ENCODE measurements around the gene TPCN2.

TPCN2 gene

DNA sequence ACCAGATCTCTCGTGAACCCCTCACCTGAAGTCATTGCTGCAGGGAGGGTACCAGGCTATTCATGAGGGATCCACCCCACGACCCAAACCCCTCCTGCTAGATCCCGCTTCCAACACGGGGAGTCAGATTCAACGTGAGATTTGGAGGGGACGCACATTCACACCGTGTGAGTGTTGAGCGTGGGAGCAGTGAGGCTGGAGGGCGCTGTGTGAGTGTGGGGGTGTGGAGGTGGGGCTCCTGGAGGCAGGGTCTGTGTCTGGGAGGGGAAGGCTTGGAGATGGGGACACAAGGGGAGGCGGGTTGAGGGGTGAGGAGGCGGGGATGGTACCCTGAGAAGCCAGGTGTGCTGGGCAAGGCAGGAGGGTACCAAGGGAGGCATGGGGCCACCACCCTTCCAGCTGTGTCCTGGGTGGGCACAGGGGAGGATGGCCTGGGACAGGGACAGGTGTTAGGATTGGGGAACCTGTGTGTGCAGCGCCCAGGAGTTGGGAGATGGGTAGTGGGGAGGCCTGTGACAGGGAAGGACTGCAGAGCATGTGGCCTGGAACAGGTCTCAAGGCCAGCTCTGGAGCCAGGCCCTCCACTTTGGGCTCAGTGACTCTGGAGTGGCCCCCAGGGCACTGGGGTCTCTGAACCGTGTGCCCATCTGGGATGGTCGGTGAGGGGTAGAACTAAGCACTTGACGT is 13.6 kb downstream of the TPCN2 start:
- H3K9me3 ChIP-seq (ENCODE audit: control insufficient read depth in 5 of 5, low read length in 5 of 5): no peaks in the 10 kb centered on the region
- peaks cover 0 to 94% (median 62%) of the 10 kb centered on the region in 5 donors for H3K36me3 ChIP-seq (ENCODE audit: control insufficient read depth in 5 of 5, insufficient read depth in 5 of 5, low read length in 5 of 5)
- H3K27ac ChIP-seq (ENCODE audit: low read depth, low read length): no peak overlapping the region
- H3K9ac ChIP-seq (ENCODE audit: low read length in 5 of 5): no peak overlapping the region
- peaks cover 0 to 7% (median 0%) of the 10 kb centered on the region in 5 donors for H3K4me1 ChIP-seq (ENCODE audit: control insufficient read depth in 5 of 5, insufficient read depth in 5 of 5, low read length in 5 of 5)
- H3K27me3 ChIP-seq (ENCODE audit: control insufficient read depth in 5 of 5, insufficient read depth in 4 of 5, low read length in 5 of 5): no peaks in the 10 kb centered on the region
- H3K4me3 ChIP-seq (ENCODE audit: low read depth in 1 of 5, low read length in 5 of 5): no peak overlapping the region

DNA sequence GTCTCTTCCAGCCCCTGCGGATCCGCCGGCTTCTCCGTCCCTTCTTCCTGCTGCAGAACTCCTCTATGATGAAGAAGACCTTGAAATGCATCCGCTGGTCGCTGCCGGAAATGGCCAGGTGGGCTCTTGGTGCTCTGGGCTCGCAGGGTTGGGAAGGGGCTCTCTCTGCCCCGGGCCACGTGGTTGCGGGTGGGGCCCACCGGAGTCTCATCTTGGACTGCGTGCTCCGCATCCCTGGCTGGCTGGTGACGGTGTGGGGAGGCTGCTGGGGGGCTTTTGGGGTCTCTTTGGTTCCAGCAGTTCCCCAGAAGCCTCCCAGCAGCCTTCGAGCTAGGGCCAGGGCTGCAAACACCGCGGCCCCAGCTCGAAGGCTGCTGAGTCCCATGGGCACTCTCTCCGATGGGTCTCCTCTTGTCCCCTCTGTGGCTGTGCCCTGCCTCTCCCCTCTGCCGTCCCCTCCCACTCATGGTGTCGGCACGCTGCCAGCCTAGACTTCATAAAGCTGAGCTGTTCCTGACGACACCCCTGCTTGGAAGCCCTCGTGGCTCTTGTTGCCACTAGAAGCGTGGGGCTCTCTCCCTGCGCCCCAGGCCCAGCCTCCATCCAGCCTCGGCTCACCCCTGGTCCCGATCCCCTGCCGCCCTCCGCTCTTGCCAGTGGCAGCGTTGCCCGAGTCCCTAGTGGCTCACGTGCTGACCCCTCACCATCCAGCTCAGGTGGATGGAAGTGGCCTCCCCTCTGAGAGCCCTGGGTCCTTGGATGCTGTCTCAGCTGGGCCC is 14.3 kb downstream of the TPCN2 start:
- H3K27me3 ChIP-seq (ENCODE audit: control insufficient read depth in 5 of 5, insufficient read depth in 4 of 5, low read length in 5 of 5): no peaks in the 10 kb centered on the region
- H3K9me3 ChIP-seq (ENCODE audit: control insufficient read depth in 5 of 5, low read length in 5 of 5): no peaks in the 10 kb centered on the region
- peaks cover 0 to 94% (median 61%) of the 10 kb centered on the region in 5 donors for H3K36me3 ChIP-seq (ENCODE audit: control insufficient read depth in 5 of 5, insufficient read depth in 5 of 5, low read length in 5 of 5)
- H3K27ac ChIP-seq (ENCODE audit: low read depth, low read length): no peak overlapping the region
- H3K9ac ChIP-seq (ENCODE audit: low read length in 5 of 5): no peak overlapping the region
- peaks cover 0 to 7% (median 0%) of the 10 kb centered on the region in 5 donors for H3K4me1 ChIP-seq (ENCODE audit: control insufficient read depth in 5 of 5, insufficient read depth in 5 of 5, low read length in 5 of 5)
- H3K4me3 ChIP-seq (ENCODE audit: low read depth in 1 of 5, low read length in 5 of 5): no peak overlapping the region

DNA sequence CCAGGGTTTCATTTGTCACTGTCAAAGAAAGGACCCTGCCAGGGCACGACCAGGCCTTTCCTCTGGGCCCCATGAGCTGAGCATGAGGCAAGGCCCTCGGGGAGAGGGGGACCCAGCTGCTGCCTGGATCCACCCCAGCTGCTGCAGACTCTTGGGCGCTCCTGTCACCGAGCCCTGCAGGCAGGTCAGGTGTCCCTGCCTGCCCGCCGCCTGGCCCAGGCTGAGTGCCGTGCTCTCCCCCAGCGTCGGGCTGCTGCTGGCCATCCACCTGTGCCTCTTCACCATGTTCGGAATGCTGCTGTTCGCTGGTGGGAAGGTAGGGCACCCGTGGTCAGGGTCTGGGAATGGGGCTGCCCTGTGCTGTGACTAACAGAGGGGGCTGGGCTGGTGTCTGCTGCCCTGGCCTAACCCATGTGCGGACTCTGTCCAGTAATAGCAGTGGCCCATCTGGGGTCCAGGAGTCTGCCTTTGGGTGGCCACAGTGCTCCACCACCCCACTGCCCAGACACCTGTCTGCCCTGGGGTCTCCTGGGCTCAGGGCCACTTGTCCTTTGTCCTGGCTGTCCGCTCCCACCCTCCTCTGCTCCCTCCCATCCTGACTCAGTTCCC is 15.0 kb downstream of the TPCN2 start:
- H3K9ac ChIP-seq (ENCODE audit: low read length in 5 of 5): no peak overlapping the region
- H3K27ac ChIP-seq (ENCODE audit: low read depth, low read length): no peak overlapping the region
- peaks cover 0 to 7% (median 0%) of the 10 kb centered on the region in 5 donors for H3K4me1 ChIP-seq (ENCODE audit: control insufficient read depth in 5 of 5, insufficient read depth in 5 of 5, low read length in 5 of 5)
- H3K4me3 ChIP-seq (ENCODE audit: low read depth in 1 of 5, low read length in 5 of 5): no peak overlapping the region
- no peaks in the 10 kb centered on the region for H3K27me3 ChIP-seq (ENCODE audit: control insufficient read depth in 5 of 5, insufficient read depth in 4 of 5, low read length in 5 of 5)
- no peaks in the 10 kb centered on the region for H3K9me3 ChIP-seq (ENCODE audit: control insufficient read depth in 5 of 5, low read length in 5 of 5)
- peaks cover 0 to 89% (median 57%) of the 10 kb centered on the region in 5 donors for H3K36me3 ChIP-seq (ENCODE audit: control insufficient read depth in 5 of 5, insufficient read depth in 5 of 5, low read length in 5 of 5)

DNA sequence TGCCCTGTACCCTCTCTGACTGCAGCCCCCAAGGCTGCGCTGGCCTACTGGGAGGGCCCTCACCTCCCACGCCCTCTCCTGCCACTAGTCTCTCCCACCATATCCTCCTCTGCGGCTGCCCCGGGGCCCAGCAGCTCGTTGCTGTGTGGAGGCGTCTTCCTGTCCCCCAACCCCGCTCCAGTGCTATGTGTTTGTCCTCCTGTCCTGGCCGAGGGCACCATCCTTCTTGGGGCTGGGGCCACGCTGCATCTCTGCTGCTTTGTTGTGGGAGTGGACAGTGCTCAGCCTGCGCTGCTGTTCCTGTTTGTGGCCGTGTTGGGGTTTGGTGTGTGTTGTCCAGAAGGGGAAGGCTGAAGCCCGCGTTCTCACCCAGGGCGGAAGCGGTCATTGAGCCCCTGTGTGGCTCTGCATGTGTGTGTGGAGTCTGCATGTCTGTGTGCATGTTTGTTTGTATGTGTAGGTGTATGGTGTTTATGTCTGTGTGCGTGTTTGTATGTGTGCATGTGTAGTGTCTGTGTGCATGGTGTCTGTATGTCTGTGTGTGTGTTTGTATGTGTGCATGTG is 15.7 kb downstream of the TPCN2 start:
- no peaks in the 10 kb centered on the region for H3K9me3 ChIP-seq (ENCODE audit: control insufficient read depth in 5 of 5, low read length in 5 of 5)
- H3K27ac ChIP-seq (ENCODE audit: low read depth, low read length): no peak overlapping the region
- H3K4me3 ChIP-seq (ENCODE audit: low read depth in 1 of 5, low read length in 5 of 5): no peak overlapping the region
- H3K27me3 ChIP-seq (ENCODE audit: control insufficient read depth in 5 of 5, insufficient read depth in 4 of 5, low read length in 5 of 5): no peaks in the 10 kb centered on the region
- H3K9ac ChIP-seq (ENCODE audit: low read length in 5 of 5): no peak overlapping the region
- H3K36me3 ChIP-seq (ENCODE audit: control insufficient read depth in 5 of 5, insufficient read depth in 5 of 5, low read length in 5 of 5): peaks cover 0 to 89% (median 59%) of the 10 kb centered on the region in 5 donors
- H3K4me1 ChIP-seq (ENCODE audit: control insufficient read depth in 5 of 5, insufficient read depth in 5 of 5, low read length in 5 of 5): peaks cover 0 to 4% (median 0%) of the 10 kb centered on the region in 5 donors

DNA sequence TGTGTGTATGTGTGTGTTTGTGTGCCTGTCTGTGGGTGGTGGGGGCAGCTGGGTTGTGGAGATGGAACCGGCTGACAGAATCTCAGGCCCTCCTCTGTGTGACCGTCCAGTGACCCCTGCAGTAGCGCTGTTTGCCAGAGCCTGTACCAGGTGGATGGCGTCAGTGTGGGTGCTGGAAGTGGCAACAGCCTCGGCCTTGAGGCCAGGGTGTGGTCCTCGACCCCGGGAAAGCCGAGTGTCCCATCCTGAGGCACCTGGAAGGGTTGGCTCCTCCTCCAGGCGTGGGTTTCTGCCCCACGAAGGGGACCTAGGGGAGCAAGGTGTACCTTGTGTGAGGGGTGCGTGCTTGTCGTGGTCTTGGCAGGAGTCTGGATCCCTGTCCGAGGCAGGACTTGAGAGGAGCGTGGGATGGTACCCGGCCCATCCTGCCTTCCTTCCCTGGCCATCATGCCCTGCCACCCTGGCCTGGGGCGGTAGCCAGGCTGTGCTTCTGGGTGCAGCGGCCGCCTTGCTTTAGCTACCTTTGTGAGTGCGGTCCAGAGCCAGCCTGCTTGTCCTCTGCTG is 16.5 kb downstream of the TPCN2 start:
- Histone ChIP-seq H3K27me3 (ENCODE audit: control insufficient read depth in 5 of 5, insufficient read depth in 4 of 5, low read length in 5 of 5) (no peaks in the 10 kb centered on the region), H3K36me3 (ENCODE audit: control insufficient read depth in 5 of 5, insufficient read depth in 5 of 5, low read length in 5 of 5) (peaks cover 0 to 86% (median 53%) of the 10 kb centered on the region in 5 donors), H3K27ac (ENCODE audit: low read depth, low read length) (no peak overlapping the region), H3K4me3 (ENCODE audit: low read depth in 1 of 5, low read length in 5 of 5) (no peak overlapping the region), H3K9ac (ENCODE audit: low read length in 5 of 5) (peak overlapping the region in 2 of 5 donors; percentile 3 to 7), H3K4me1 (ENCODE audit: control insufficient read depth in 5 of 5, insufficient read depth in 5 of 5, low read length in 5 of 5) (no peaks in the 10 kb centered on the region), H3K9me3 (ENCODE audit: control insufficient read depth in 5 of 5, low read length in 5 of 5) (no peaks in the 10 kb centered on the region)

DNA sequence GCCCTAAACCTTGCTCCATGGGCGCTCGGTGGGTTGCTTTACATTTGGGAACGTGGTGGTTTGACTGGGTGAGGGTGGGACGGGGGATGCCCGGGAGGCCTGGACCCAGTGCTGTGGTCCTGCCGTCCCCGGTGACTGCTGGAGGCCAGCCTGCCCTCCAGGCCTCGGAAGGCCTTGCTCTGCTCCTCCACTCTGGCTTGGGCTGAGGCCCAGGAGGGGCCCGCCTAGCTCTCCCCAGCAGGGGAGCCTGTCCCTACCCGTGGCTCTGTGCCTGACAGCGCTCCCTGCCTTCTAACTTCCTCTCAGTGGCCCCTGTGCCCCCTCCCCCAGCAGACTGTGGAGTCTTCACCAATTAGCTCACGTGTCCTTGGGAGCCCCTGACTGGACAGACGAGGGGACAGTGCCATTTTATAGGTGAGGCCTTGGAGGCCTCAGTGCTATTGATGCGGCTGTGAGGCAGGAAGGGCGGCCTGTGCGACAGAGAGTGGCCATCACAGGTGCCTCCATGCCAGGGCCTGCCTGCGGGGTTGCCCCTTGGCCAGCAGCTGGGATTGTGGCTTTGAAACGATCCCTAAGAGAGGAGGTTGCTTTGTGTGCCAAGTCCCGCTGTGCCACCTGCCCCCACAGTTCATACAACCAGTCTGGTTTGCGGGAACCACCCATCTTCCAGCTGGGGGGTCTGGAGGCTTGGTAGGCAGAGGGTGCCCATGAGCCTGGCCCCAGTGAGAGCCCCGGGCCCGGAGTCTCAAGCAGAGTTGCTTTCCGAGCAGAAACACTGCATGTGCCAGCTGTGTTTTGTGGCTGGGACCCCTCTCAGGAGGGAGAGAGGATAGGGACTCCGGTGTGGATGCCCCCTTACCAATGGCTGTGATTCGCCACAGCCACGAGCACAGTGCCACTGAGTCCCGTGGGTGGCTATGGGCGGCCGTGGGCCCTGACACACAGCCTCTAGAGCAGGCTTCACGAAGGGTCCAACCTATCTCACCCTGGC is 17.7 kb downstream of the TPCN2 start:
- H3K4me1 ChIP-seq (ENCODE audit: control insufficient read depth in 5 of 5, insufficient read depth in 5 of 5, low read length in 5 of 5): no peaks in the 10 kb centered on the region
- no peak overlapping the region for H3K27ac ChIP-seq (ENCODE audit: low read depth, low read length)
- H3K27me3 ChIP-seq (ENCODE audit: control insufficient read depth in 5 of 5, insufficient read depth in 4 of 5, low read length in 5 of 5): no peaks in the 10 kb centered on the region
- no peak overlapping the region for H3K4me3 ChIP-seq (ENCODE audit: low read depth in 1 of 5, low read length in 5 of 5)
- H3K9ac ChIP-seq (ENCODE audit: low read length in 5 of 5): peak overlapping the region in 1 of 5 donors; percentile 7
- H3K9me3 ChIP-seq (ENCODE audit: control insufficient read depth in 5 of 5, low read length in 5 of 5): no peaks in the 10 kb centered on the region
- H3K36me3 ChIP-seq (ENCODE audit: control insufficient read depth in 5 of 5, insufficient read depth in 5 of 5, low read length in 5 of 5): peaks cover 0 to 87% (median 56%) of the 10 kb centered on the region in 5 donors

DNA sequence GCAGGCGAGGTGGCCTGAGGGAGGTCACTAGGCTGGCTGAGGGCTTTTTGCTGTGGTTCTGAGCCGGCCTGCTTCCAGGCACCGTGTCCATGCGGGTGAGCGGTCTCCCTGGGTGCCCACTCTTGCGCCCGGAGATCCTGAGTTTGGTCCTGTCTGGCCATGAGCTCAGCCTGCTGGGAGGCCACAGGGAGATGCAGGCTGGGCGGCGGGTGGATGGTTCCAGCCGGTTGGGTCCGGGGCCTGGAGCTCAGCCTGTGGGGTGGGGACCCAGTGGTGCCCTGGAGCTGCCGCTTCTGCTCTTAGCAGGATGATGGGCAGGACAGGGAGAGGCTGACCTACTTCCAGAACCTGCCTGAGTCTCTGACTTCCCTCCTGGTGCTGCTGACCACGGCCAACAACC is 18.5 kb downstream of the TPCN2 start:
- H3K4me3 ChIP-seq (ENCODE audit: low read depth in 1 of 5, low read length in 5 of 5): no peak overlapping the region
- no peaks in the 10 kb centered on the region for H3K27me3 ChIP-seq (ENCODE audit: control insufficient read depth in 5 of 5, insufficient read depth in 4 of 5, low read length in 5 of 5)
- peaks cover 0 to 89% (median 60%) of the 10 kb centered on the region in 5 donors for H3K36me3 ChIP-seq (ENCODE audit: control insufficient read depth in 5 of 5, insufficient read depth in 5 of 5, low read length in 5 of 5)
- no peaks in the 10 kb centered on the region for H3K4me1 ChIP-seq (ENCODE audit: control insufficient read depth in 5 of 5, insufficient read depth in 5 of 5, low read length in 5 of 5)
- no peak overlapping the region for H3K9ac ChIP-seq (ENCODE audit: low read length in 5 of 5)
- H3K9me3 ChIP-seq (ENCODE audit: control insufficient read depth in 5 of 5, low read length in 5 of 5): no peaks in the 10 kb centered on the region
- H3K27ac ChIP-seq (ENCODE audit: low read depth, low read length): no peak overlapping the region

DNA sequence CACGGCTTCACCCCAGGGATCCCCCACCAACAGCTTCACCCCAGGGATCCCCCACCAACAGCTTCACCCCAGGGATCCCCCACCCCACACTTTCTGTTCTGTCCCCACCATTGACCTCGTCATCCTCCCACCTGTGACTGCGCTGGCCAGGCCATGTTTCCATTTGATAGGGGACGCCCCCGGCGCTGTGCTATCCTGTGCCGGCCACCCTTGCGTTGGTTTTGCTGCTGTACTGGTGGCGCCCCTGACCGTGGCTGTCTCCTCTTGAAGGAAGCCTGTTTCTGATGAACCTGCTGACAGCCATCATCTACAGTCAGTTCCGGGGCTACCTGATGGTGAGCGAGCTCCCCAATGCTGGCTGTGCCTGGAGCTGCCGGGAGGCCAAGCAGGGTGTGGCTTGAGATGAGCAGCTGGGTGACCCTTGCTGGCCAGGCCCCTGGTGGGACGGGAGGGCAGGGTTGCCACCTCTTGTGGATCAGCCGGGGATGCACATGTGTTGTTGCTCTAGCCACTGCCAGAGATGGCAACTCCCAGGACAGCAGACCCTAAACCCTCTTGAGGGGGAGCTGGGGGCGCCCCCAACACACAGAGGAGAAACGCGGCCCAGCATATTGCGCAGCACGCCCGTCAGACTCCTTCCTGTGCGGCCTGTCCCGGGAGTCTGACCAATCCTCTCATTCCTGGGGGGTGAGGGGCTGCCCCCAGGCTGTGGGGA is 22.5 kb downstream of the TPCN2 start:
- no peak overlapping the region for H3K27ac ChIP-seq (ENCODE audit: low read depth, low read length)
- H3K4me3 ChIP-seq (ENCODE audit: low read depth in 1 of 5, low read length in 5 of 5): no peak overlapping the region
- H3K36me3 ChIP-seq (ENCODE audit: control insufficient read depth in 5 of 5, insufficient read depth in 5 of 5, low read length in 5 of 5): peaks cover 0 to 85% (median 60%) of the 10 kb centered on the region in 5 donors
- no peaks in the 10 kb centered on the region for H3K27me3 ChIP-seq (ENCODE audit: control insufficient read depth in 5 of 5, insufficient read depth in 4 of 5, low read length in 5 of 5)
- H3K4me1 ChIP-seq (ENCODE audit: control insufficient read depth in 5 of 5, insufficient read depth in 5 of 5, low read length in 5 of 5): peaks cover 0 to 5% (median 0%) of the 10 kb centered on the region in 5 donors
- no peak overlapping the region for H3K9ac ChIP-seq (ENCODE audit: low read length in 5 of 5)
- H3K9me3 ChIP-seq (ENCODE audit: control insufficient read depth in 5 of 5, low read length in 5 of 5): no peaks in the 10 kb centered on the region

All from subcutaneous abdominal adipose tissue (tissue), 5 donors.